K562 treated with DMSO at 1 percent for 12 hours (cell line): ENCODE results near the gene GFPT2. TPM values are rescaled to one million over a fixed set of nuclear protein-coding genes. Genes with fewer than 3 reads are reported as not detected.

Experiments used
- total RNA-seq: library from RNA; unstranded; fragments of 300-600 nt; gene quantifications from 2 replicates; pipeline ENCODE4 v1.2.3, GENCODE V29; 2022; ENCODE audit not compliant: insufficient read depth

The GFPT2 gene
- total RNA-seq: 0.26 TPM in 1 of 2 replicates, not detected in the other

GRCh38 chr5:180353048-180353979 lies at the start of gene GFPT2:
Gene GFPT2, minus strand, starts transcription at chr5:180353336. Its CDS starts 119 bp downstream, at chr5:180353217.

GRCh38 chr5:180291943-180292831 lies 60.9 kb downstream of the GFPT2 start, which contains the start of gene MAPK9:
Gene MAPK9, minus strand, starts transcription at chr5:180292083. Its CDS starts 11,522 bp downstream, at chr5:180280561.

Other genes with a start within 250 kb of the GFPT2 start
- 0.37 and 2.6 TPM in 2 replicates for gene RASGEF1C, start 144.1 kb downstream of the GFPT2 start, total RNA-seq
- gene MAPK9, start 61.3 kb downstream of the GFPT2 start, total RNA-seq: 18.7 and 41.9 TPM in 2 replicates
- 3.8 and 15.4 TPM in 2 replicates for gene CNOT6, start 141.0 kb upstream of the GFPT2 start, total RNA-seq
- not detected in 2 replicates for gene SCGB3A1, start 238.2 kb upstream of the GFPT2 start, total RNA-seq